BJ (cell line): ENCODE data around the gene PDIA5. TPM values are rescaled to one million over a fixed set of nuclear protein-coding genes. Genes with fewer than 3 reads are reported as not detected.

Experiments
- CTCF ChIA-PET: fragments of 350-600 bp; formaldehyde crosslinking; extraction: SDS; loops from one replicate; lab custom pipeline; 2021; ENCODE audit warnings: antibody characterized with exemption, inconsistent platforms; lab: Yijun Ruan, JAX
- POLR2A ChIA-PET: fragments of 300-600 bp; sonication (Branson Sonifier 250); formaldehyde crosslinking; extraction: SDS; loops from one replicate; lab custom pipeline; 2021; ENCODE audit warnings: antibody characterized with exemption; lab: Charles Lee
- DNase-seq: peaks from one replicate; pipeline ENCODE4 v3.0.0-alpha.2; 2011; ENCODE audit warnings: low read depth
- H3K27me3 ChIP-seq: 2 replicates; pipeline ENCODE4 v1.6.0; 2011; ENCODE audit warnings: low read length; ENCODE audit not compliant: control insufficient read depth, insufficient read depth
- H3K36me3 ChIP-seq: 2 replicates; pipeline ENCODE4 v1.5.1; 2011; ENCODE audit warnings: low read length; ENCODE audit not compliant: control insufficient read depth, insufficient read depth
- H3K4me3 ChIP-seq: 2 replicates; pipeline ENCODE4 v1.5.1; 2011; ENCODE audit warnings: low read depth, mild to moderate bottlenecking, control low read depth, low read length
- polyA plus RNA-seq: library from polyadenylated mRNA; depleted of rRNA; stranded (reverse); fragments of >200 nt; gene quantifications from 2 replicates; pipeline ENCODE4 v1.2.3, GENCODE V29; 2011
- TF ChIP-seq, protein P1 (sequence below): IDR thresholded peaks from 2 replicates; pipeline ENCODE4 v1.5.1; 2011; ENCODE audit warnings: low read depth, mild to moderate bottlenecking, control low read depth, inconsistent platforms, low read length, moderate library complexity; ENCODE audit not compliant: insufficient read depth

PDIA5 gene
- polyA plus RNA-seq, 1 experiment, result 47.3 TPM

DNA sequence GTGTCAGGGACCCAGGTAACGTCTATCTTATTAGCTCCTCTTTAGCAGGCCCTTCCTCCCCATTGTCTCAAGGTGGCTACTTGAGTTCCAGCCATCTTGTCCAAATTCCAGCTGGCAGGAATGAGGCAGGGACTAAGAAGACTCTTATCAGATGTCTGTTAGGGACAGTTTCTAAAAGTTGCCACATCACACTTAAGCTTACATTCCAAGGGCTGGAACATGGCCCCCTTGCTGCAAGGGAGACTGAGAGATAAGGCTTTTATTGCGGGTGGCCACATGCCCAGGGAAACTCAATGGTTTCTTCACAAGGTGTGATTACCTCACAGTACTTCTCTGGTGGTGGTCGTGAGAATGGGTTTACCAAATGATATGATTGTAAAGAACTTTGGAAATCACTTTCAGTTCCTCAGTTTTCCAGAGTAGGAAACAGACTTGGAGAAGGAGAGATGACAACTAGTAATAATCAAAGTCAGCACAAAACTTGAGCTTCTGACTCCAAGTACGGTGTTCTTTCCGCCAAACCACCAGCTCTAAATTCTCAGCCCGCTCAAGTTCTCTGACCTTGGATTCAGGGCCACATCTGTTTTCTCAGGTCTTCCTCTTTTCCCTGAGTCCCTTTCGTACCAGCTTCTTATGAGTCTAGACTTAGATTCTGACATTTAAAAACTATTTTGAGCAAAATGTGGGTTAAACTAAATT, 14.2 kb downstream of the PDIA5 start:
- TF ChIP-seq, protein P1, sequence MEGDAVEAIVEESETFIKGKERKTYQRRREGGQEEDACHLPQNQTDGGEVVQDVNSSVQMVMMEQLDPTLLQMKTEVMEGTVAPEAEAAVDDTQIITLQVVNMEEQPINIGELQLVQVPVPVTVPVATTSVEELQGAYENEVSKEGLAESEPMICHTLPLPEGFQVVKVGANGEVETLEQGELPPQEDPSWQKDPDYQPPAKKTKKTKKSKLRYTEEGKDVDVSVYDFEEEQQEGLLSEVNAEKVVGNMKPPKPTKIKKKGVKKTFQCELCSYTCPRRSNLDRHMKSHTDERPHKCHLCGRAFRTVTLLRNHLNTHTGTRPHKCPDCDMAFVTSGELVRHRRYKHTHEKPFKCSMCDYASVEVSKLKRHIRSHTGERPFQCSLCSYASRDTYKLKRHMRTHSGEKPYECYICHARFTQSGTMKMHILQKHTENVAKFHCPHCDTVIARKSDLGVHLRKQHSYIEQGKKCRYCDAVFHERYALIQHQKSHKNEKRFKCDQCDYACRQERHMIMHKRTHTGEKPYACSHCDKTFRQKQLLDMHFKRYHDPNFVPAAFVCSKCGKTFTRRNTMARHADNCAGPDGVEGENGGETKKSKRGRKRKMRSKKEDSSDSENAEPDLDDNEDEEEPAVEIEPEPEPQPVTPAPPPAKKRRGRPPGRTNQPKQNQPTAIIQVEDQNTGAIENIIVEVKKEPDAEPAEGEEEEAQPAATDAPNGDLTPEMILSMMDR, result no peak
- ChIA-PET POLR2A (no interaction called here), CTCF (interaction anchor here (3.0 kb wide), 1 partner anchor 14 kb away, joined by 7 read pairs; the partner anchor contains the start of gene PDIA5)
- H3K4me3 ChIP-seq, result no peak overlapping the region
- no peaks in the 10 kb centered on the region for H3K36me3 ChIP-seq
- no peak for DNase-seq
- no peaks in the 10 kb centered on the region for H3K27me3 ChIP-seq

DNA sequence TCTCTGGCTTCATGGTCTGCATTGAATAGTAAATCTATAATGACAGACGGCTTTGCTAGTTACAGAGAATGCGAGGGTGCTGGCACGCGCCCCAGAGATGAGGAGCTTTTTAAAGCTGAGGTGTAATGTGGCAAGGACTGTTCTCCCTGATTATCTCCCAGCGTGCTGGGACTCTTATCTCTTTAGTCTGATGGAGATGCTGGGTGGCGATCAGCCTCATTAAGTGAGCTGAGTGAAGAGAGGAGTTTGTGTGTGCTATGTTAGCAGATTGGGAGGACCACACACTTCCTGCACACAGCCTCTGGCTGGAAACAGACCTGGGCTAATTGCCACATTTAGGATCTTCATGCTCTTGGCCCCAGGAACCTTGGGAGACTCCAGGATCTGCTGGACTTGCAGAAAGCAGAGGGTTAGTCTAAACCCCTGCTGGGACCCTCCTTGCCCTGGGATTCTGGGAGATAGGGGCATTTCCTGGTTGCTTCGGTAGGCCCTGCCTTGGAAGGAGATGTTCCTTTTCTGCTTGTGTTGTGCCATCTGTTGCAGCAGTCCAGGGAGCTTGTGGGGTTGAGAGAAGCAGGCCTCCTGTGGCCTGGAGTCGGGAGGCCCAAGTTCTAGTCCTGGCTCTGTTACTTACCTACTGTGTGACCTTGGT, 15.0 kb downstream of the PDIA5 start:
- Histone ChIP-seq H3K4me3 (no peak overlapping the region), H3K36me3 (no peaks in the 10 kb centered on the region), H3K27me3 (no peaks in the 10 kb centered on the region)
- ChIA-PET CTCF (interaction anchor here (3.0 kb wide), 1 partner anchor 15 kb away, joined by 7 read pairs; the partner anchor contains the start of gene PDIA5), POLR2A (no interaction called here)
- no peak for DNase-seq
- TF ChIP-seq, protein P1, result no peak

DNA sequence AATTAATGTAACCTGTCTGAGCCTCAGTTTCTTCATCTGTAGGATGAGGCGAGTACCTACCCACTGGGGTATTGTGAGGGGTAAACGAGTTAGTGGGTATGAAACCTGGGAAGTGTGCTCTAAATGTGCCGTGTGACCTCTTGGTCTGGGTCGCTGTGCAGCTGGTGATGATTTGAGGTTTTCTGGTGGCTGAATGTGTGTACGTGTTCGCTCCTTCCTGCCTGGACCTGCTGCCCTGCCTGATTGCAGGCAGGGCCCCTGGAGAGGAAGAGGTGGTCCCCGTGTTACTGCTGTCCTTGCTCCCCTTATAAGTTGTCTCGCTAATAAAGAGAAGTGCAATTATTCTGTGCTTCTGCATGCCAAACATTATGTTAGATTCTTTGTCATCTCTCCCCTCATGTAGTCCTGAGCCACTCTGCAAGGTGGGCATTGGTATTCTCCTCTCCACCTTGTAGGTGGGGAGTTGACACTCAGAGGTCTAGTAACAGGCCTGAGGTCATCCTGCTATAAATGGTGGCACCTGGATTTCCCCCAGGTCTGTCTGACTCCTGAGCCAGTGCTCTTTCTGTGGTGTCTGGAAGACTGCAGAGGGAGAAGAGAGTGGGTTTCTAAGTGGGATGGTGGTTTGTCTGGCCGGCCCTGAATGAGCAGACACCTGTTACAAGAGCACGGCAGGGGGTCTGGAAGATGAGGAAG, 15.7 kb downstream of the PDIA5 start:
- H3K36me3 ChIP-seq, result no peaks in the 10 kb centered on the region
- TF ChIP-seq, protein P1, result no peak
- ChIA-PET CTCF (interaction anchor here (3.0 kb wide), 1 partner anchor 15 kb away, joined by 7 read pairs; the partner anchor contains the start of gene PDIA5), POLR2A (no interaction called here)
- no peak for DNase-seq
- no peak overlapping the region for H3K4me3 ChIP-seq
- H3K27me3 ChIP-seq, result no peaks in the 10 kb centered on the region

DNA sequence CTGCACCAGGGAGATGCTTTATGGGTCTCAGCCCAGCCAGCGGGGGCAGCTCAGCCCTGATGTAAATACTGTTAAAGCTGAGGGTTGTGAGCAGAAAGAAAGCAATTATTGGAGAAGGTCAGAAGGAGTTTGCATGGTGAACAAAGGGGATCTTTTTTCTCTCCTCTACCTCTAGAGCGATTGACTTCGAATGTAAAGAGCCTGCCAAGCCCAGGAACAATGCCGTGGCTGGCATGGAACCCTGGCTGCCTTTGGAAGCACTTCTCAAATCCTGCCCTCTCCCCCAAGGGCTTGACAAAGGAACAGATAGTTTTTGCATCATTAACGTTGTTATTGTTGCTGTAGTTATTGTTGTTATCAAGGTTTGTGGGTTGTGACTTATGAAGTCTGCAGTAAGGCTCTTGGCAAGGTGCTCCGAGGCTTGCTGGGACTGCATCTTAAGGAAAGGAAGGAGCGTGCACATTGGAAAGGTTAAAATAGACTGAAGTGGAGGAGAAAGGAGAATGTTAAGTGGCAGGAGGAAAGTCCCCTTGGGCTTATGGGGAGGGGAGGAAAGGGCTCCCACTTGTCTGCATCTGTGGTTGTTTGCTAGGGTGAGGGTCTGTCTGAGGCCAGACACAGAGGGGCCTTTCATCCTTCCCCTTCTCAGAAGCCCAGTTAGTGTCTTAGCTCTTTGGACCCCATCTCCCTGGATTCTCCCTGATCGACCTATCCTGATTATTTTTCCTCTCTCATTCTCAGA, 16.7 kb downstream of the PDIA5 start:
- TF ChIP-seq, protein P1, result no peak
- DNase-seq, result no peak
- Histone ChIP-seq H3K36me3 (no peaks in the 10 kb centered on the region), H3K27me3 (no peaks in the 10 kb centered on the region), H3K4me3 (no peak overlapping the region)
- ChIA-PET POLR2A (no interaction called here), CTCF (no interaction called here)
